ENCODE results near the gene SLC4A5. TPM values are rescaled to one million over a fixed set of nuclear protein-coding genes. Genes with fewer than 3 reads are reported as not detected.

Gene SLC4A5
- total RNA-seq, 6 donors from 2014 or later, result 3.2 to 47.1 (median 11.0) TPM

DNA sequence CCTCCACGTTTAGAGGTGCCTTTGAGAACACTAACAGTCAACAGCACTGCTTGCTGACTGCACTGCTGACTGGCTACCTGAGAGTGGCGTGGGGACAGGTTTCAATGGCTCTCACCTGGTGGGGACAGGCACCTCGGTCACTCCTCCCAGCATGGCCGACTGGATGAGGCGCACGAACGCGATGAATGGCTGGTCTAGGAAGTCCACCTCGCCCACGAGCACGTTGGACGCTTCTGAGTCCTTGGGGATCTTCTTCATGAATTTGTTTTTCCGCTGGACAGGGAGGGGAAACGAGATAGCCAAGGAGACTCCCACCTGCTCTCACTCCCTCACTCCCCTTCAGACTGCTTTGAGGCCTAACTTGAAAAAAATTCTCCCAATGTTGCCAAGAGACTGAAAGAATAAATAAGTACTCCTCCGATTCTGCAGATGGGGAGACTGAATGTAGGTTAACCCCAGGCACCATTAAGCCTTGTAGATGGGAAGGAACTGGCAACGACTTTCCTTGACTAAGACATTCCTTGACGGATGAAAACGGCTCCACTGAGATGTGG lies 87.5 kb downstream of the SLC4A5 start:
- Histone ChIP-seq H3K36me3 (peaks cover 0 to 5% (median 0%) of the 10 kb centered on the region in 4 donors), H3K27ac (no peak overlapping the region), H3K4me3 (no peak overlapping the region), H3K27me3 (no peaks in the 10 kb centered on the region), H3K9me3 (no peaks in the 10 kb centered on the region), H3K4me1 (no peaks in the 10 kb centered on the region)
- DNase-seq (no peak), ATAC-seq (ENCODE audit: low FRiP score in 2 of 2) (no peak)
- TF ChIP-seq, protein P1, sequence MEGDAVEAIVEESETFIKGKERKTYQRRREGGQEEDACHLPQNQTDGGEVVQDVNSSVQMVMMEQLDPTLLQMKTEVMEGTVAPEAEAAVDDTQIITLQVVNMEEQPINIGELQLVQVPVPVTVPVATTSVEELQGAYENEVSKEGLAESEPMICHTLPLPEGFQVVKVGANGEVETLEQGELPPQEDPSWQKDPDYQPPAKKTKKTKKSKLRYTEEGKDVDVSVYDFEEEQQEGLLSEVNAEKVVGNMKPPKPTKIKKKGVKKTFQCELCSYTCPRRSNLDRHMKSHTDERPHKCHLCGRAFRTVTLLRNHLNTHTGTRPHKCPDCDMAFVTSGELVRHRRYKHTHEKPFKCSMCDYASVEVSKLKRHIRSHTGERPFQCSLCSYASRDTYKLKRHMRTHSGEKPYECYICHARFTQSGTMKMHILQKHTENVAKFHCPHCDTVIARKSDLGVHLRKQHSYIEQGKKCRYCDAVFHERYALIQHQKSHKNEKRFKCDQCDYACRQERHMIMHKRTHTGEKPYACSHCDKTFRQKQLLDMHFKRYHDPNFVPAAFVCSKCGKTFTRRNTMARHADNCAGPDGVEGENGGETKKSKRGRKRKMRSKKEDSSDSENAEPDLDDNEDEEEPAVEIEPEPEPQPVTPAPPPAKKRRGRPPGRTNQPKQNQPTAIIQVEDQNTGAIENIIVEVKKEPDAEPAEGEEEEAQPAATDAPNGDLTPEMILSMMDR (IDR thresholded peaks at IDR 0.05), result no peak
- TF ChIP-seq POLR2AphosphoS5 (IDR thresholded peaks at IDR 0.05) (no peak), POLR2A (IDR thresholded peaks at IDR 0.05) (no peak), EP300 (IDR thresholded peaks at IDR 0.05) (no peak)
- WGBS, 2 donors, result 92 to 93% methylated on average over 18 of the region's 18 CpGs

DNA sequence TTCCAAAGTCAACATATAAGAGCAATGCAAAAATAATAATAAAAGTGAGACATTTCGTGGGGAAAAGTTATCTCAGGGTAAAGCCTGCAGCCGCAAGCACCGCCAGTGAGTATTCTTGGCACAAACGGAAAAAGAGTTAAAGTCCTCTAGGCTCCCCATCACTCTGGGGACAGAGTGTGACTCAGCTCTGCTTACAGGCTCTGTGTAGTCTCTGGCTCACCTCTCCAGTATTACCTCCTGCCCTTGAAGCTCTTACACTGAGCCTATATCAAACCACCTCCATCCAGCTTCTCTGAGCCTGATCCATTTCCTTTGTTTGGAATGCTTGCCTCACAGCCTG lies 89.3 kb downstream of the SLC4A5 start:
- Histone ChIP-seq H3K27ac (no peak overlapping the region), H3K9me3 (no peaks in the 10 kb centered on the region), H3K36me3 (peaks cover 0 to 5% (median 0%) of the 10 kb centered on the region in 4 donors), H3K4me1 (peaks cover 0 to 4% (median 0%) of the 10 kb centered on the region in 4 donors), H3K4me3 (no peak overlapping the region), H3K27me3 (no peaks in the 10 kb centered on the region)
- DNase-seq (no peak), ATAC-seq (ENCODE audit: low FRiP score in 2 of 2) (no peak)
- TF ChIP-seq EP300 (IDR thresholded peaks at IDR 0.05), result no peak
- TF ChIP-seq, protein P1 (IDR thresholded peaks at IDR 0.05), result no peak
- TF ChIP-seq POLR2A (IDR thresholded peaks at IDR 0.05), result no peak
- TF ChIP-seq POLR2AphosphoS5 (IDR thresholded peaks at IDR 0.05), result no peak
- 80% methylated on average over 4 of the region's 4 CpGs for WGBS, 2 donors

- no peaks in the 10 kb centered on the region for H3K9me3 ChIP-seq
- H3K4me3 ChIP-seq, result no peak overlapping the region
- DNase-seq (no peak), ATAC-seq (ENCODE audit: low FRiP score in 2 of 2) (no peak)
- TF ChIP-seq POLR2AphosphoS5 (IDR thresholded peaks at IDR 0.05), result no peak
- H3K27me3 ChIP-seq, result no peaks in the 10 kb centered on the region
- H3K36me3 ChIP-seq, result peaks cover 0 to 3% (median 0%) of the 10 kb centered on the region in 4 donors
- no peak overlapping the region for H3K27ac ChIP-seq
- WGBS, 2 donors, result 66 to 74% methylated on average over 7 of the region's 7 CpGs
- peaks cover 0 to 4% (median 0%) of the 10 kb centered on the region in 4 donors for H3K4me1 ChIP-seq
Observed at GRCh38 chr2:74253306-74253970, 89.8 kb downstream of the SLC4A5 start.

DNA sequence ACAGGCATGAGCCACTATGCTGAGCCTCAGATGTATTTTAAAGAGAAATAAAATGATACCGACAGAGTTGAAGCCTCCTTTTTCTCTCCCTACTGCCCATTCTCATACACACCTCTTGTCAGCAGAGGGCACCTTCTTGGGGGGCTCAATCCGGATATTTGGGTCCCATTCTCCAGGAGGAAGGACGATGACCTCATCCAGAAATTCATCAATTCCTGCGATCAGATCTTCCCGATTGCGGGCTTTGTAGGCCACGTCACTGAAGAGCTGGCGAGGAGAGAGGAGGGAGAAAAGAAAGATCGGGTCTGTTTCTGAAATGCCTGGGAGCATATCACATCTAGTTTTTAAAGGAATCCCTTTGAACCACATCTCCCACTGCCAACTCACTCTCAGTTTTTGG lies 90.4 kb downstream of the SLC4A5 start:
- H3K27ac ChIP-seq, result no peak overlapping the region
- TF ChIP-seq EP300 (IDR thresholded peaks at IDR 0.05) (no peak), POLR2A (IDR thresholded peaks at IDR 0.05) (no peak), POLR2AphosphoS5 (IDR thresholded peaks at IDR 0.05) (no peak)
- TF ChIP-seq, protein P1 (IDR thresholded peaks at IDR 0.05), result no peak
- WGBS, 2 donors, result 77 to 80% methylated on average over 9 of the region's 9 CpGs
- peaks cover 0 to 4% (median 0%) of the 10 kb centered on the region in 4 donors for H3K4me1 ChIP-seq
- H3K9me3 ChIP-seq, result no peaks in the 10 kb centered on the region
- H3K4me3 ChIP-seq, result no peak overlapping the region
- ATAC-seq (ENCODE audit: low FRiP score in 2 of 2) (no peak), DNase-seq (no peak)
- H3K27me3 ChIP-seq, result no peaks in the 10 kb centered on the region
- H3K36me3 ChIP-seq, result no peaks in the 10 kb centered on the region

GRCh38 chr2:74252036-74252435 lies 91.2 kb downstream of the SLC4A5 start:
- Histone ChIP-seq H3K27ac (no peak overlapping the region), H3K27me3 (no peaks in the 10 kb centered on the region), H3K36me3 (no peaks in the 10 kb centered on the region), H3K4me1 (peaks cover 0 to 4% (median 0%) of the 10 kb centered on the region in 4 donors), H3K4me3 (no peak overlapping the region), H3K9me3 (no peaks in the 10 kb centered on the region)
- 86 to 88% methylated on average over 8 to 10 of the region's 10 CpGs for WGBS, 2 donors
- ATAC-seq (ENCODE audit: low FRiP score in 2 of 2) (no peak), DNase-seq (peak in 1 of 2 donors; percentile 56)
- no peak for TF ChIP-seq POLR2AphosphoS5 (IDR thresholded peaks at IDR 0.05)
- TF ChIP-seq, protein P1 (IDR thresholded peaks at IDR 0.05), result no peak
- no peak for TF ChIP-seq POLR2A (IDR thresholded peaks at IDR 0.05)
- no peak for TF ChIP-seq EP300 (IDR thresholded peaks at IDR 0.05)

Measured in upper lobe of left lung (tissue), 6 donors.